Frontal cortex (tissue), 4 donors: ENCODE data around the gene MED10. TPM values are rescaled to one million over a fixed set of nuclear protein-coding genes. Genes with fewer than 3 reads are reported as not detected.

Source experiments
- DNase-seq, 2 donors: peaks; one replicate each; pipeline ENCODE4 v3.0.0; 2012; ENCODE audit warnings: low spot score in 2 of 2
- FAIRE-seq: peaks from 2 replicates; lab custom pipeline; 2012; peaks lifted over from hg19 to GRCh38; lab: Jason Lieb, UNC
- total RNA-seq: library from RNA; depleted of rRNA; stranded (reverse); fragments of >200 nt; gene quantifications from one replicate; pipeline ENCODE4 v1.2.3, GENCODE V29; 2014
- donor health status: control.
- donor health status: control.
- donor health status: control.

The MED10 gene
- total RNA-seq, 1 donor from 2014 or later, result 15.1 TPM

- FAIRE-seq (no peak), DNase-seq (no peak)
These were observed 21.9 kb upstream of the MED10 start for GRCh38 chr5:6399980-6400910.

GRCh38 chr5:6398570-6399230, 20.4 kb upstream of the MED10 start:
- FAIRE-seq (no peak), DNase-seq (no peak)

- no peak for FAIRE-seq
- DNase-seq, result no peak
These were observed 19.4 kb upstream of the MED10 start for GRCh38 chr5:6397536-6398269.

- no peak for DNase-seq
- FAIRE-seq, result no peak
These were observed 18.6 kb upstream of the MED10 start for GRCh38 chr5:6396836-6397535.

GRCh38 chr5:6396043-6396442, 17.7 kb upstream of the MED10 start:
- DNase-seq (no peak), FAIRE-seq (no peak)

- DNase-seq (no peak), FAIRE-seq (no peak)
These were observed 17.3 kb upstream of the MED10 start for GRCh38 chr5:6395621-6396020.

- no peak for FAIRE-seq
- no peak for DNase-seq
These were observed 16.7 kb upstream of the MED10 start for GRCh38 chr5:6395102-6395445.

- FAIRE-seq (no peak), DNase-seq (no peak)
These were observed 16.2 kb upstream of the MED10 start for GRCh38 chr5:6394429-6395101.

GRCh38 chr5:6393596-6394194, 15.3 kb upstream of the MED10 start:
- FAIRE-seq (no peak), DNase-seq (no peak)

- no peak for FAIRE-seq
- no peak for DNase-seq
These were observed 14.2 kb upstream of the MED10 start for GRCh38 chr5:6392561-6392960.

- no peak for FAIRE-seq
- DNase-seq, result no peak
These were observed 12.8 kb upstream of the MED10 start for GRCh38 chr5:6391151-6391550.

GRCh38 chr5:6389946-6390530, 11.7 kb upstream of the MED10 start:
- no peak for DNase-seq
- no peak for FAIRE-seq

GRCh38 chr5:6389397-6389796, 11.1 kb upstream of the MED10 start:
- no peak for FAIRE-seq
- no peak for DNase-seq

- DNase-seq (no peak), FAIRE-seq (no peak)
These were observed 9.6 kb upstream of the MED10 start for GRCh38 chr5:6387970-6388369.

- FAIRE-seq, result no peak
- DNase-seq, result no peak
These were observed 7.9 kb upstream of the MED10 start for GRCh38 chr5:6386271-6386670.

- FAIRE-seq (no peak), DNase-seq (no peak)
These were observed 6.5 kb upstream of the MED10 start for GRCh38 chr5:6384856-6385255.

GRCh38 chr5:6383376-6383775, 5.0 kb upstream of the MED10 start:
- DNase-seq, result no peak
- FAIRE-seq, result no peak

- DNase-seq, result no peak
- no peak for FAIRE-seq
These were observed 899 bp upstream of the MED10 start for GRCh38 chr5:6379246-6379645.

- no peak for DNase-seq
- FAIRE-seq, result no peak
These were observed 388 bp upstream of the MED10 start for GRCh38 chr5:6378766-6379103.
